ENCODE data around the gene LIPK.

The LIPK gene

GRCh38 chr10:88769384-88769783 is 63.3 kb downstream of the LIPK start:
- no peak overlapping the region for H3K4me2 ChIP-seq (ENCODE audit: low read length)

DNA sequence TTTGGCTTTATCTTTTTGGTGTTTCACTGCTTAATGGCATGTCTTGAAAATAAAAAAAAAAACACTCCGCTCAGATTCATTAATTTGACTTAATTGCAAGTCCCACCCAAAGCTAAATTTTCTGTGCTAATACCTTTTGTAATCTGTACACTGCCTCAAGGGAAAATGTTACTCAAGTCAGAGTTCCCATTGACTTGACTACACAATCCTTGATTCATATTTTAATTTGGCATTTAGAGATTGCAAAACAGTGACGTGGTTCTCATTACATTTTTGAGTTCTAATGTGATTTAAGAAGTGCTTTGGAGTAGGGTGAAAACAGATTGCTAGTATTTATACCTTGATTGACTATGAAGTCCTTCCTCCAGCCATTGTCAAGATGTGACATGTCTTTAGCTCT is 75.2 kb downstream of the LIPK start:
- H3F3A ChIP-seq (ENCODE audit: control insufficient read depth, insufficient read depth): no peaks in the 10 kb centered on the region
- H3K4me1 ChIP-seq (ENCODE audit: control insufficient read depth, low read length): no peaks in the 10 kb centered on the region
- H3K79me2 ChIP-seq (ENCODE audit: control insufficient read depth, low read length): no peaks in the 10 kb centered on the region
- H3K9me2 ChIP-seq (replicated peaks; ENCODE audit: control insufficient read depth, low read length): no peaks in the 10 kb centered on the region
- H3K4me3 ChIP-seq (ENCODE audit: low read length): no peak overlapping the region
- no peaks in the 10 kb centered on the region for H3K36me3 ChIP-seq (ENCODE audit: control insufficient read depth, low read length)
- no peaks in the 10 kb centered on the region for H3K9me3 ChIP-seq (ENCODE audit: control insufficient read depth, insufficient read depth, low read length)
- H3K27ac ChIP-seq (ENCODE audit: low read depth, low read length): no peak overlapping the region
- no peak overlapping the region for H3K4me2 ChIP-seq (ENCODE audit: low read length)
- H3K27me3 ChIP-seq (ENCODE audit: control insufficient read depth, low read length): 0 out of 2 replicates have a peak, but pooled peaks cover 3% of the 10 kb centered on the region
- H4K20me1 ChIP-seq (ENCODE audit: control insufficient read depth, insufficient read depth, low read depth, low read length): no peaks in the 10 kb centered on the region
- TF ChIP-seq EZH2phosphoT487 (IDR thresholded peaks at IDR 0.05; ENCODE audit: borderline replicate concordance, low read length): no peak
- TF ChIP-seq, protein P1, sequence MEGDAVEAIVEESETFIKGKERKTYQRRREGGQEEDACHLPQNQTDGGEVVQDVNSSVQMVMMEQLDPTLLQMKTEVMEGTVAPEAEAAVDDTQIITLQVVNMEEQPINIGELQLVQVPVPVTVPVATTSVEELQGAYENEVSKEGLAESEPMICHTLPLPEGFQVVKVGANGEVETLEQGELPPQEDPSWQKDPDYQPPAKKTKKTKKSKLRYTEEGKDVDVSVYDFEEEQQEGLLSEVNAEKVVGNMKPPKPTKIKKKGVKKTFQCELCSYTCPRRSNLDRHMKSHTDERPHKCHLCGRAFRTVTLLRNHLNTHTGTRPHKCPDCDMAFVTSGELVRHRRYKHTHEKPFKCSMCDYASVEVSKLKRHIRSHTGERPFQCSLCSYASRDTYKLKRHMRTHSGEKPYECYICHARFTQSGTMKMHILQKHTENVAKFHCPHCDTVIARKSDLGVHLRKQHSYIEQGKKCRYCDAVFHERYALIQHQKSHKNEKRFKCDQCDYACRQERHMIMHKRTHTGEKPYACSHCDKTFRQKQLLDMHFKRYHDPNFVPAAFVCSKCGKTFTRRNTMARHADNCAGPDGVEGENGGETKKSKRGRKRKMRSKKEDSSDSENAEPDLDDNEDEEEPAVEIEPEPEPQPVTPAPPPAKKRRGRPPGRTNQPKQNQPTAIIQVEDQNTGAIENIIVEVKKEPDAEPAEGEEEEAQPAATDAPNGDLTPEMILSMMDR (IDR thresholded peaks at IDR 0.05; ENCODE audit: low read depth, low read length, poor library complexity, severe bottlenecking): no peak

More at GRCh38 chr10:88769384-88769783, 63.3 kb downstream of the LIPK start:
- no peak overlapping the region for H3K27ac ChIP-seq (ENCODE audit: low read depth, low read length)
- H3K79me2 ChIP-seq (ENCODE audit: control insufficient read depth, low read length): no peaks in the 10 kb centered on the region
- no peaks in the 10 kb centered on the region for H3K4me1 ChIP-seq (ENCODE audit: control insufficient read depth, low read length)
- TF ChIP-seq, protein P1 (IDR thresholded peaks at IDR 0.05; ENCODE audit: low read depth, low read length, poor library complexity, severe bottlenecking): no peak
- no peak for TF ChIP-seq EZH2phosphoT487 (IDR thresholded peaks at IDR 0.05; ENCODE audit: borderline replicate concordance, low read length)
- no peaks in the 10 kb centered on the region for H3K9me2 ChIP-seq (replicated peaks; ENCODE audit: control insufficient read depth, low read length)
- no peaks in the 10 kb centered on the region for H3K27me3 ChIP-seq (ENCODE audit: control insufficient read depth, low read length)
- H4K20me1 ChIP-seq (ENCODE audit: control insufficient read depth, insufficient read depth, low read depth, low read length): no peaks in the 10 kb centered on the region
- no peaks in the 10 kb centered on the region for H3K36me3 ChIP-seq (ENCODE audit: control insufficient read depth, low read length)
- H3K4me3 ChIP-seq (ENCODE audit: low read length): no peak overlapping the region
- H3F3A ChIP-seq (ENCODE audit: control insufficient read depth, insufficient read depth): no peaks in the 10 kb centered on the region
- no peaks in the 10 kb centered on the region for H3K9me3 ChIP-seq (ENCODE audit: control insufficient read depth, insufficient read depth, low read length)

- H3F3A ChIP-seq (ENCODE audit: control insufficient read depth, insufficient read depth): no peaks in the 10 kb centered on the region
- H4K20me1 ChIP-seq (ENCODE audit: control insufficient read depth, insufficient read depth, low read depth, low read length): no peaks in the 10 kb centered on the region
- TF ChIP-seq, protein P1 (IDR thresholded peaks at IDR 0.05; ENCODE audit: low read depth, low read length, poor library complexity, severe bottlenecking): no peak
- no peak for TF ChIP-seq EZH2phosphoT487 (IDR thresholded peaks at IDR 0.05; ENCODE audit: borderline replicate concordance, low read length)
- no peaks in the 10 kb centered on the region for H3K4me1 ChIP-seq (ENCODE audit: control insufficient read depth, low read length)
- H3K4me2 ChIP-seq (ENCODE audit: low read length): no peak overlapping the region
- no peaks in the 10 kb centered on the region for H3K9me2 ChIP-seq (replicated peaks; ENCODE audit: control insufficient read depth, low read length)
- H3K27me3 ChIP-seq (ENCODE audit: control insufficient read depth, low read length): 0 out of 2 replicates have a peak, but pooled peaks cover 3% of the 10 kb centered on the region
- no peak overlapping the region for H3K27ac ChIP-seq (ENCODE audit: low read depth, low read length)
- H3K4me3 ChIP-seq (ENCODE audit: low read length): no peak overlapping the region
- H3K9me3 ChIP-seq (ENCODE audit: control insufficient read depth, insufficient read depth, low read length): no peaks in the 10 kb centered on the region
- H3K79me2 ChIP-seq (ENCODE audit: control insufficient read depth, low read length): no peaks in the 10 kb centered on the region
- no peaks in the 10 kb centered on the region for H3K36me3 ChIP-seq (ENCODE audit: control insufficient read depth, low read length)
Measured at GRCh38 chr10:88782222-88782621, 76.2 kb downstream of the LIPK start.

All from DOHH2 (cell line).